ENCODE data around the gene ARID1B. TPM values are rescaled to one million over a fixed set of nuclear protein-coding genes. Genes with fewer than 3 reads are reported as not detected.

ARID1B gene
- total and polyA plus RNA-seq, 10 donors: 17.7 to 223 (median 141) TPM

GRCh38 chr6:157060440-157060952 lies 283.3 kb downstream of the ARID1B start:
- TF ChIP-seq POLR2A (IDR thresholded peaks at IDR 0.05) (no peak), POLR2AphosphoS5 (IDR thresholded peaks at IDR 0.05) (no peak)
- TF ChIP-seq, protein P1, sequence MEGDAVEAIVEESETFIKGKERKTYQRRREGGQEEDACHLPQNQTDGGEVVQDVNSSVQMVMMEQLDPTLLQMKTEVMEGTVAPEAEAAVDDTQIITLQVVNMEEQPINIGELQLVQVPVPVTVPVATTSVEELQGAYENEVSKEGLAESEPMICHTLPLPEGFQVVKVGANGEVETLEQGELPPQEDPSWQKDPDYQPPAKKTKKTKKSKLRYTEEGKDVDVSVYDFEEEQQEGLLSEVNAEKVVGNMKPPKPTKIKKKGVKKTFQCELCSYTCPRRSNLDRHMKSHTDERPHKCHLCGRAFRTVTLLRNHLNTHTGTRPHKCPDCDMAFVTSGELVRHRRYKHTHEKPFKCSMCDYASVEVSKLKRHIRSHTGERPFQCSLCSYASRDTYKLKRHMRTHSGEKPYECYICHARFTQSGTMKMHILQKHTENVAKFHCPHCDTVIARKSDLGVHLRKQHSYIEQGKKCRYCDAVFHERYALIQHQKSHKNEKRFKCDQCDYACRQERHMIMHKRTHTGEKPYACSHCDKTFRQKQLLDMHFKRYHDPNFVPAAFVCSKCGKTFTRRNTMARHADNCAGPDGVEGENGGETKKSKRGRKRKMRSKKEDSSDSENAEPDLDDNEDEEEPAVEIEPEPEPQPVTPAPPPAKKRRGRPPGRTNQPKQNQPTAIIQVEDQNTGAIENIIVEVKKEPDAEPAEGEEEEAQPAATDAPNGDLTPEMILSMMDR (IDR thresholded peaks at IDR 0.05 in 8 of 11, conservative IDR thresholded peaks at IDR 0.05 in 3 of 11): no peak

GRCh38 chr6:157061770-157062594 lies 284.8 kb downstream of the ARID1B start:
- intact Hi-C loops (cut with DNase I; ENCODE audit: low total_unique reads): no loop called here
- Histone ChIP-seq H3K27me3 (replicated peaks in 1 of 7) (no peaks in the 10 kb centered on the region), H3K4me1 (peaks cover 11 to 70% (median 38%) of the 10 kb centered on the region in 6 donors), H3K4me3 (no peak overlapping the region), H3K36me3 (peaks cover 0 to 15% (median 0%) of the 10 kb centered on the region in 6 donors), H3K9me3 (no peaks in the 10 kb centered on the region), H3K27ac (no peak overlapping the region)
- no peak for DNase-seq
- 88 to 97% (median 93%) methylated on average over 9 of the region's 9 CpGs for WGBS, 5 donors
- no peak for TF ChIP-seq POLR2A (IDR thresholded peaks at IDR 0.05)
- TF ChIP-seq, protein P1 (IDR thresholded peaks at IDR 0.05 in 8 of 11, conservative IDR thresholded peaks at IDR 0.05 in 3 of 11): no peak
- TF ChIP-seq POLR2AphosphoS5 (IDR thresholded peaks at IDR 0.05): no peak

More at GRCh38 chr6:157060440-157060952, 283.3 kb downstream of the ARID1B start:
- WGBS, 5 donors: 65 to 79% (median 76%) methylated on average over 1 of the region's 1 CpG
- Histone ChIP-seq H3K9me3 (peaks cover 0 to 10% (median 0%) of the 10 kb centered on the region in 8 donors), H3K27ac (no peak overlapping the region), H3K27me3 (replicated peaks in 1 of 7) (no peaks in the 10 kb centered on the region), H3K36me3 (peaks cover 0 to 19% (median 0%) of the 10 kb centered on the region in 6 donors), H3K4me1 (peaks cover 11 to 73% (median 33%) of the 10 kb centered on the region in 6 donors), H3K4me3 (no peak overlapping the region)
- DNase-seq: no peak
- intact Hi-C loops (cut with DNase I; ENCODE audit: low total_unique reads): no loop called here

- Histone ChIP-seq H3K9me3 (no peaks in the 10 kb centered on the region), H3K27me3 (replicated peaks in 1 of 7) (no peaks in the 10 kb centered on the region), H3K27ac (no peak overlapping the region), H3K4me1 (peaks cover 14 to 82% (median 47%) of the 10 kb centered on the region in 6 donors), H3K36me3 (peaks cover 0 to 13% (median 0%) of the 10 kb centered on the region in 6 donors), H3K4me3 (no peak overlapping the region)
- no peak for DNase-seq
- intact Hi-C loops (cut with DNase I; ENCODE audit: low total_unique reads): no loop called here
- TF ChIP-seq, protein P1 (IDR thresholded peaks at IDR 0.05 in 8 of 11, conservative IDR thresholded peaks at IDR 0.05 in 3 of 11): no peak
- TF ChIP-seq POLR2A (IDR thresholded peaks at IDR 0.05) (no peak), POLR2AphosphoS5 (IDR thresholded peaks at IDR 0.05) (no peak)
- WGBS, 5 donors: 55 to 91% (median 83%) methylated on average over 2 of the region's 2 CpGs
These were observed 286.2 kb downstream of the ARID1B start for GRCh38 chr6:157063176-157063905.
